ENCODE measurements around the gene AGFG2.
A peak's percentile ranks its signal among the peaks of the same experiment; 100 is the strongest.
"Not testable (repeated sequence)": the region's sequence is repeated elsewhere in the genome, so short reads cannot be mapped to it uniquely, and the experiment has no call there.

Gene AGFG2

DNA sequence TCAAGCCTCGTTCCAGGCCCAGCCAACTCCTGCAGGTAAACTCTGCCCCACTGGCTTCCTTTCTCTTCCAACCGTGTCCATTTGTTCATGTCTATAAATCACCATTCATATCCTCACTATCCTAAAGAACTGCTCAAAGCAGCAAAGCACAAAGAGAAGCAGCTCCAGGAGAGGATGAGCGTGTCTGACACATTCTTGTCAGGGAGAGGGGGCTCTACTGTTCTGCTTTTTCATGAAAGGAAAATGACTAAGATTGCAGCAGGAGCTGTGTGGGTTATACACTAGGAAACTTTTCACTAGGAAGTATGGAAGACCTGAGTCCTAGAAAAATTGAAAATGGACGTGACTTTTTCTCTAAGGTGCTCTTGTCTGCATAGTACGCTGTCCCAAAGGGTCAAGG, 16.7 kb downstream of the AGFG2 start:
- no peak for DNase-seq

DNA sequence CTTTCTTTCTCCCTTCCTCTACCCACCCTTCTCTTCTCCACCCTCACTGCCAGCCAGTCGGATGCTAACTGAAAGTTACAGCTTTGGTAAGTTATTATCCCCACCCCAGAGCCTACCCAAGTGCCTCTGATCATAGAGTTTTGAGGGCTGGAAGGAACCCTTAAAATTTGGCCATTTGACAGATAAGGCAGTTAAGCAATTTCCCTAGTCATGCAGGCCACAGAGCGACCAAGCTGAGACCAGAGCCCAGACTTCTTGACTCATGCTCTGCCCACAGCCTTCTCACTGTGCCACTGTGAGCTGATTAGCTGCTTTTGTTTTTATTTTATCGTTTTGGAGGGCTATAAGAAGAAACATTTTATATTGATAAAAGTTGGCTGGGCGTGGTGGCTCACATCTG, 17.5 kb downstream of the AGFG2 start:
- DNase-seq, result no peak

- no peak for DNase-seq
Observed at GRCh38 chr7:100559127-100559526, 20.1 kb downstream of the AGFG2 start.

GRCh38 chr7:100561491-100562194, 22.6 kb downstream of the AGFG2 start:
- no peak for DNase-seq

GRCh38 chr7:100562195-100563099, 23.4 kb downstream of the AGFG2 start:
- DNase-seq, result no peak

GRCh38 chr7:100563100-100563564, 24.1 kb downstream of the AGFG2 start:
- DNase-seq, result no peak

DNA sequence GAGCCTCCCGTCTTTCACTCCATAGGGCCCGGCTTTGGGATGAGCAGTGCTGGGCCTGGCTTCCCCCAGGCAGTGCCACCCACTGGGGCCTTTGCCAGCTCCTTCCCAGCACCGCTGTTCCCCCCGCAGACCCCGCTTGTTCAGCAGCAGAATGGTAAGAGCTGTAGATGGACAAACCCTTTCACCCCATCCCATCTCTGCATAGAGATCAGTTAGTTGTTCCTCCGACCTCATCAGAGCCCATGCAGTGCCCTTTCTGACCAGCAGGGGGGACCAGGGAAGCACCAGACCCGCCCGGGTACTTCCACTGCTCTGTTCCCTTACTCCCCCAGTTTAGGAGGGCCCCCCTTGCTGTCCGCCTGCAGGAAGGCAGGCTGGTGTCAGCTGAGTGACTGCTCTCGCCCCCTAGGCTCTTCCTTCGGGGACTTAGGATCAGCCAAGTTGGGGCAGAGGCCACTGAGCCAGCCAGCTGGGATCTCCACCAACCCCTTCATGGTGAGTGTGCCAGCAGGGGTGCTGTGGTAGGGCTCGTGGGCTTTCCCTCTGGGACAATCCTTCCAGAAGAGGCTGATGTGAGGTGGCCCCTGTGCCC, 24.9 kb downstream of the AGFG2 start:
- peak; percentile 74 for DNase-seq

GRCh38 chr7:100564405-100564804, 25.4 kb downstream of the AGFG2 start:
- DNase-seq, result not testable (repeated sequence)

- DNase-seq, result no peak
Observed at GRCh38 chr7:100565133-100565571, 26.1 kb downstream of the AGFG2 start.

DNA sequence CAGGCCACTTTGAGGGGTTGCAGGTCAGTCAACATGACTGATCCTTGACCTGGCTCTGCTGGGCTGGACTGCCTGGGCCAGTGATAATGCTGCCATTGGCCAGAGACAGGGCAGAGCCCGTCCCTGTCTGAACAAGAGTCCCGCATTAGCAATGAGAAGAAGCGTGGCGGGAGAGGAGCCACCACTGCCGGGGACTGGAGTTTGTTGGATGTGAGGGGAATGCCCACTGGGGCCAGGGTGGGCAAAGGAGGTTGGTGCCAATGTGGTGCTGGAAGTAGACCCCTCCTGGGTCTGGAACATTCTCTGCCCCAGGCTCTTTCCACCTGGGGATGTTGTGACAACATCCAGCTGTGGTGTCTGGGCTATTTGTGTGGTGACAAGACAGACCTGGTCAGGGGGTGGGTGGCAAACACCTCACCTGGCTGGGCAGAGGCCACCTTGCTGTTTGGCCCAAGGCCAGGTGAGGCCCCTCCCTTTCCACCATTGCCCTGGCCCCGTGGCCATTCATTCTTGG, 27.1 kb downstream of the AGFG2 start:
- no peak for DNase-seq

DNA sequence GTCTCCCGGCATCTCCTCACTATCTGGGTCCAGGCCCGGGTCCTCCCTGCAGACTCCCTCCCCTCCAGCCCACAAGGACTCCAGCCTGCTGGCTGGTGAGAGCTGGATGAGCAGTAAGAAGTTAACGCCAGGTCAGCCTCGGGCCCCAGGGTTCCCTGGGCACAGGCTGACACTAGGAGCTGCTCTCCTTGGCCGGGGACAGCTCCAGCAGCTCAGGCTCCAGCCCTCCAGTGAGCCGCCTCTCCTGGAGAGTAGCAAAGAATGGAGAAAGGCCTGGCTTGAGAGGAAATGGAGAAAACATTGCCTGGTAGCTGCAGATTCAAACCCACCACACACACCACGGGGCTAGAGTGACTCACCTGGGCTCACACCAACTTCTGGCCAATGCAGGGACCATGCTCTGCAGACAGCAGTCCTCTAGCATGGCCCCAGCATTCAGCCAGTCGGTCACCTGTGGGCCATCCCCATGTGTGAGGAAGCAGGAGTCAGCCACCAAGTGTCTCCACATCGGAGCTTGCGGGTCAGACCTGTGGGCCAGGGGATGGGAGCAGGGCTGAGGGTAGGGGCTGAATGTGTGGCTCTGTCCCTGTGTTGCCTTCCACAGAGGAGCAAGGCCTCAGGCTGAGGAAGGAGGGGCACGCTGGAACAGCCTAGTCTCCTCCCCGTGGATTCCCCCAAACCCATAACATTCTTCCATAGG, 28.2 kb downstream of the AGFG2 start:
- DNase-seq, result no peak

DNA sequence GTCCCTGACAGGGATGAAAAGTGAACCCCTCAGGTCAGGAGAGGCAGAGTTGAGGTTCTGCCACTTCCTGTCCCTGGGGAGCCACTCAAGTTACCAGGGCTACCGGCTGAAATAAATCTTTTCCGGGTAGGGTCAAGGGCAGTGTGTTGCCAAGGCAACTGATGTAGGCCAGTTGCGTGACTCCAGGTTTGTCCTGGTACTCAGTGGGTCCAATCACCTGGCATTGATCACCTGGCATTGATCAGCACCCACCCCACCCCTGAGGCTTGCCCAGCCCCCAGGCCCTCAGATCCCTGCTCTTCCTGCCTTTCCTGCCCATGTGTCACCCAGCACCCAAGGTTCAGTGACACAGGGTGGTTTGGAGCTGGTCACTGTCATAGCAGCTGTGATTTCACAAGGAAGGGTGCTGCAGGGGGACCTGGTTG, 28.8 kb downstream of the AGFG2 start:
- DNase-seq, result no peak

DNA sequence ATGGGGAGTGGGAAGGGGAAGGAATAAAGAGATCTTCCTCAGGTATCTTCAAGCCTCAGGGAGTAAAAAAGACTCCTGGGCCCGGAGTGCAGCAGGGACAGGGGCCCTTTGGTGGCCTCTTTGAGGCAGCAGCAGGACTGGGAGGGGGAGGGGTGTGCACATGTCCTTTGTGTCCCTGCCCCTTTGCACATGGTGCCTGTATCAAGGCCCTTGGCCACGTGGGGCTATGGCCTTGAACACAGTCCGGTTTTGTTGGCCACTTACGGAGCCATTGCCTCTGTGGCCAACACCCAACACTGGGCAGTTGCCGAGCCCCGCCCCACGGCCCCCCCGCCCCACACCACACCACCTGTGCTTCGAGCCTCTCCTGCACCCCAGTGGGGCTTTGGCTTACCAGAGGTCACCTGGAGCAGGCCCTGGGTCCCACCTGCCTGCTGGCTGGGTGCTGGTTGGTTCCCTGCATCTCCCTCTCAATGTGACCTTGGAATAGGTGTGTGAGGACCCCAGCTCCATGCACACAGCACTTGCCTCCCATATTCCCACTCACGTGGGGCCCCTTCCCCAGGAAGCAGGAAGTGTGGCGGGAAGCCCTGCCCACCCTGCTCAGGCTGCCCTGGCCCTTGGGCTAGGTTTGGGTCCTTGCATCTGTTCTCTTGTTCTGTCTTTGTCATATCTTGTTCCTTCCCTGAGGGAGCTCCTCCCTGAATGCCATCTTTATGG, 29.3 kb downstream of the AGFG2 start:
- no peak for DNase-seq

DNA sequence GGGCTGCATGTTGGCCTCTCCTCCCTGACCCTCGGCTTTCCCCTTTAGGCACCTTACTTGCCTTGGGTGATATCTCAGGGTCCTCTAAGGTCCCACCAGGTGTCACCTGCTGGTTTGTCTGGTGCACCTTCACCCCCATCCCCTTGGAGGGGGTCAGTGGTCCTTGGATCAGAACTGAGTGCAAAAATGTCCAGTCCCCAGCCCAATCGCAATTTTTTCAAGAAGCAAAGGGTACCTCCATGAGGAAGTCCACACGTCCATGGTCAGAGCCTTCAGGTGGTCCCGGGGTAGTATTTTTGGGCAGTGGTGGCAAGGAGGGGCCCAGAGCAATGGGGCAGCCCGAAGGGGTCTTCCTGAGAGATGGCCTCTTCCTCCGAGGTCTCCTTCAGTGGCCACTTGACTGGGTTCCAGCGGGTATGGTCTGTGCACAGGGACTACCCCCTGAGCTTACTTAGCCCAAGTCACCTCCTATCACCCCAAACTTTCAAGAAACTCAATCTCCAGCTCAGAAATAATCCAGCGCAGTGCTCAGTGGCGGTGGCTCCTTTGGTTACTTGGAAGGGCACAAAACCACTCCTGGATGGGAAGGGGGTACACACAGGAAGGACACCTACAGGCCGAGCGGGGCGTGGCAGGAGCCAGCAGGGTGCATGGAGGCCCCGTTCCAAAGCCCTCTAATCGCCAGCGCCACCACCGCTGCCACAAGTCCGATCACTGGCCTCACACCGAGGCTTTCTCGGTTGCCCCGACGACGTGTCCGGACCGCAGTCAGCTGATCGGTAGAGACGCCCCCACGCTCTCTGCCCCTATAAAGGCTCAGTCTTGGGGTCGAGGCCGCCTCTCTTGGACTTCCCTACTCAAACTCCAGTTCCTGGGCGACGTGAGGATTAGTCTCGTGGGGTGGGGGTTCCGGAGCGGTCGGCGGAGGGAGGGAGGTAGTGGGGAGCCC, 30.2 kb downstream of the AGFG2 start:
- DNase-seq, result peak; percentile 48

- no peak for DNase-seq
Observed at GRCh38 chr7:100570954-100571828, 32.2 kb downstream of the AGFG2 start.

DNA sequence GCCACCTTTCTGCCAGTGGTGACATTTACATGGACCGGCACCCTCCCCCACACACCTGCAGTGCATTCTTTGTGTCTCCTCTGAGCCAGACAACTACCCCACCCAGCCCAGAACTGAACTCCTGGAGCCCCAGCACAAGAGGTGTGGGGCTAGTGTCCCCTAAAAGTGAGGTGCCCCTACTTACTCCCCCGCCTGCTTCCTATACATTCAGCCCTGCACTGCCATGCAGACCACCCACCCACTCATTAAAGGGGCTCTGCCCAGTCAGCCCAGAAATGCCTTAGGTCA, 32.8 kb downstream of the AGFG2 start:
- DNase-seq, result no peak

- DNase-seq, result no peak
Observed at GRCh38 chr7:100572281-100572948, 33.4 kb downstream of the AGFG2 start.

GRCh38 chr7:100572949-100573675, 34.1 kb downstream of the AGFG2 start:
- no peak for DNase-seq

Measured in CD4-positive, alpha-beta T cell treated with Interferon gamma for 1 hour (primary cell).